SH-SY5Y (cell line): ENCODE results near the gene TRMT11.

Source experiments
- GATA2 ChIP-seq: IDR thresholded peaks from 2 replicates; pipeline ENCODE4 v1.6.1; 2011; ENCODE audit warnings: mild to moderate bottlenecking, low read depth, low read length
- GATA3 ChIP-seq: IDR thresholded peaks from 2 replicates; pipeline ENCODE4 v1.6.1; 2011; ENCODE audit warnings: low read depth, mild to moderate bottlenecking, low read length, moderate library complexity

GRCh38 chr6:125987026-125987617 lies 782 bp downstream of the TRMT11 start:
- no peak for TF ChIP-seq GATA3
- TF ChIP-seq GATA2, result no peak
